ENCODE data around the gene ATP6V1C2.

GRCh38 chr2:10740226-10740625 lies 18.8 kb downstream of the ATP6V1C2 start:
- TF ChIP-seq CTCF (IDR thresholded peaks at IDR 0.05) (no peak), CEBPB (IDR thresholded peaks at IDR 0.05) (no peak), RFX5 (IDR thresholded peaks at IDR 0.05) (no peak), POLR2A (IDR thresholded peaks at IDR 0.05; ENCODE audit: low read length) (no peak)
